Activated B cell treated with CpG ODN at 0.5 μM for 24 hours (primary cell): ENCODE data around the gene MAEA. TPM values are rescaled to one million over a fixed set of nuclear protein-coding genes. Genes with fewer than 3 reads are reported as not detected.

Source experiments
- ATAC-seq: fragments of 200-7000 bp; cut with Tn5 transposase; one replicate; pipeline ENCODE4 v1.10.0; 2021; ENCODE audit warnings: low read depth, mild to moderate bottlenecking, moderate library complexity
- CTCF ChIA-PET: fragments of 350-600 bp; sonication (Branson Sonifier 250); formaldehyde crosslinking; loops from one replicate; lab custom pipeline; 2021; ENCODE audit warnings: antibody characterized with exemption; lab: Charles Lee
- POLR2A ChIA-PET: fragments of 350-600 bp; sonication (Branson Sonifier 250); formaldehyde crosslinking; loops from one replicate; lab custom pipeline; 2021; ENCODE audit warnings: antibody characterized with exemption; lab: Charles Lee
- DNase-seq: peaks from one replicate; pipeline ENCODE4 v3.0.0; 2022
- H3K27ac Mint-ChIP-seq: one replicate; pipeline ENCODE4 v1.8.0; 2020; ENCODE audit warnings: mixed read lengths
- H3K27me3 Mint-ChIP-seq: one replicate; pipeline ENCODE4 v1.8.0; 2021; ENCODE audit warnings: mixed read lengths
- H3K36me3 Mint-ChIP-seq: one replicate; pipeline ENCODE4 v1.8.0; 2021; ENCODE audit warnings: low read depth, mixed read lengths
- H3K4me1 Mint-ChIP-seq: one replicate; pipeline ENCODE4 v1.8.0; 2021; ENCODE audit warnings: mixed read lengths
- H3K4me3 Mint-ChIP-seq: one replicate; pipeline ENCODE4 v1.8.0; 2020; ENCODE audit warnings: mild to moderate bottlenecking, mixed read lengths
- H3K9me3 Mint-ChIP-seq: one replicate; pipeline ENCODE4 v1.8.0; 2020; ENCODE audit warnings: mixed read lengths
- CTCF ChIP-seq: fragments of 200-600 bp; IDR thresholded peaks from one replicate; pipeline ENCODE4 v1.8.0; 2022; ENCODE audit warnings: antibody characterized with exemption, mild to moderate bottlenecking
- intact Hi-C: fragments of 100-400 bp; cut with micrococcal nuclease; formaldehyde crosslinking; loops from one replicate; pipeline ENCODE4 v1.15.1; 2024
- total RNA-seq: library from RNA; stranded (reverse); gene quantifications from 2 replicates; pipeline ENCODE4 v1.2.3, GENCODE V29; 2022

The MAEA gene
- total RNA-seq, 1 donor from 2014 or later: 73.7 TPM

DNA sequence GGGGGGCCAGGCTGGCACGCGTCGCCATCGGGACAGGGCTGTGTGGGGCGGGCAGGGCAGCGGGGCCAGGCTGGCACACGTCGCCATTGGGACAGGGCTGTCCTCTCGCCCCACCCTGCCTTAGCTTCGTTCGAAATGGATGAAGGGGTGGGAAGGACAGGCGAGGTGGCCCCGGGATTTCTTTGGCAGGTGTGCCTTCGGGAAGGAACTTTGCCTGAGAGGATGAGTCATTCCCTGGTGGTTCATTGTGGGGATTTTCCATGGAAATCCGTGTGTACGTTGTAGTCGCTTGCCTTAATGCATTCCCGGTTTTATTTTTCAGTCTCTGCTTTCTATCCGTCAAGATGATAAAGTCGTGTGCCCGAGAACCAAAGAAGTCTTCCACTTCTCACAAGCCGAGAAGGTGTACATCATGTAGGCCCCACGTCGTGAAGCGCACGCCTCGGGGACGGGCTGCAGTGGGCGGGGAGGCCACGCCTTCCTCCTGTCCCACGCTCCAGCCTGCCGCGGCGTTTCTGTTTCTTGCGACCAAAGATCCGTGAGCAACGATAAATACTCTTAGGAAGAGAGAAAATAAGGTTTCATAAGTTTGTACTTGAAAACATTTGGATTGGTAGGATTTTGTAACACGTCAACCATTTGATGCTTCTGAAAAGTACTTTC lies 49.2 kb downstream of the MAEA start:
- ChIA-PET POLR2A (no interaction called here), CTCF (no interaction called here)
- H3K27ac Mint-ChIP-seq: peak overlapping the region; percentile 37
- no peaks in the 10 kb centered on the region for H3K4me1 Mint-ChIP-seq
- no peak for TF ChIP-seq CTCF
- no peaks in the 10 kb centered on the region for H3K9me3 Mint-ChIP-seq
- H3K27me3 Mint-ChIP-seq: no peaks in the 10 kb centered on the region
- no peak overlapping the region for H3K4me3 Mint-ChIP-seq
- intact Hi-C loops: no loop called here
- H3K36me3 Mint-ChIP-seq: peaks cover 63% of the 10 kb centered on the region
- DNase-seq (no peak), ATAC-seq (no peak)

DNA sequence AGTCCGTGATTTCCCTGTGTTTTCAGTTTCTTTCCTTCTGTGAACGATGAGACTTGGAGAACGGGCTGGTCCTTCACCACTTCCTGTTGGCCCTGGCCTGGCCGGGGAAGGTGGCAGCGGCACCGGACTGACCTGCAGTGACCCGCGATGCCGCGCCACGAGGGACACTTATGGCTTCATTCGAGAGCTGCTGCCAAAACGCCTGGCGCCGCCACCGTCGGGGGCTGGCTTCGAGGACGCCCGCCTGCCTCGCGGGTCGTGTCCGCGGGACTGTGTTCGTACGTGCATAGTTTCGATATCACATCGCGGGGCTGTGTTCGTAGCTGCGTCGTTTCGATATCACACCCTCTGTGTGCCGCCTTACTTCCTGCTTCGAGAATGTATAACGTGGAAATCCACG lies 49.8 kb downstream of the MAEA start:
- no peaks in the 10 kb centered on the region for H3K9me3 Mint-ChIP-seq
- POLR2A ChIA-PET: no interaction called here
- no peak overlapping the region for H3K4me3 Mint-ChIP-seq
- intact Hi-C loops: no loop called here
- no peak for TF ChIP-seq CTCF
- H3K27me3 Mint-ChIP-seq: no peaks in the 10 kb centered on the region
- H3K27ac Mint-ChIP-seq: no peak overlapping the region
- DNase-seq (no peak), ATAC-seq (no peak)
- H3K36me3 Mint-ChIP-seq: peaks cover 59% of the 10 kb centered on the region
- CTCF ChIA-PET: no interaction called here
- H3K4me1 Mint-ChIP-seq: no peaks in the 10 kb centered on the region

GRCh38 chr4:1340181-1340747 lies 50.6 kb downstream of the MAEA start:
- Mint-ChIP-seq H3K4me3 (no peak overlapping the region), H3K27me3 (no peaks in the 10 kb centered on the region), H3K4me1 (peaks cover 4% of the 10 kb centered on the region), H3K27ac (no peak overlapping the region), H3K36me3 (peaks cover 51% of the 10 kb centered on the region), H3K9me3 (no peaks in the 10 kb centered on the region)
- ATAC-seq: no peak
- ChIA-PET POLR2A (no interaction called here), CTCF (no interaction called here)
- DNase-seq: no peak
- no peak for TF ChIP-seq CTCF
- intact Hi-C loops: loop anchor here (10.0 kb wide), 1 partner anchor 865 kb away; no protein-coding TSS in a partner anchor

- H3K9me3 Mint-ChIP-seq: no peaks in the 10 kb centered on the region
Measured at GRCh38 chr4:1340861-1341260, 51.2 kb downstream of the MAEA start.

More at GRCh38 chr4:1340861-1341260, 51.2 kb downstream of the MAEA start:
- Mint-ChIP-seq H3K36me3 (peaks cover 53% of the 10 kb centered on the region), H3K27ac (no peak overlapping the region), H3K4me3 (no peak overlapping the region), H3K4me1 (peaks cover 9% of the 10 kb centered on the region), H3K27me3 (no peaks in the 10 kb centered on the region)
- ChIA-PET POLR2A (no interaction called here), CTCF (no interaction called here)
- no peak for TF ChIP-seq CTCF
- DNase-seq: no peak
- ATAC-seq: no peak
- intact Hi-C loops: loop anchor here (10.0 kb wide), 1 partner anchor 866 kb away; no protein-coding TSS in a partner anchor
